ENCODE measurements around the gene CRCP. TPM values are rescaled to one million over a fixed set of nuclear protein-coding genes. Genes with fewer than 3 reads are reported as not detected.

CRCP gene
- total and polyA plus RNA-seq, 10 of the 15 experiments (the other 5 are each of a cell fraction or from before 2014, with no cell fraction given): 12.4 to 33.8 (median 29.1) TPM

DNA sequence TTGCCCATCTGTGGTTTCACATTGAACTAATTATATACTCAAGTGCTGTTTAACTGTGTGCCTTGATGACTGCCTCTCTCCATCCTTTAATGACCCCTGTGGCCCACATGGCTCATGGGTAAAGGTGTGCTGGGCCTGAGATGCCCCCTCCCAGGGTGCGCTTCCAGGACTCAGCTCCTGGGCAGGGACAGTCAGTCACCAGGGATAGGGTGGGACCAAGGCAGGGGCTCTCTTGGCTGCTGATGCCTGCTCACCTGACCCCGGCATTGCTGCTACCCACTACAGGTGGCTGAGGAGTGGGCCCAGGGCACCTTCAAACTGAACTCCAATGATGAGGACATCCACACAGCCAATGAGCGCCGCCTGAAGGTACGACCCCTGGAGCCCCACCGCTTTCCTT is 32.6 kb upstream of the CRCP start (continued):
- no peak for TF ChIP-seq SREBF1 (IDR thresholded peaks at IDR 0.05; ENCODE audit: low read length)

DNA sequence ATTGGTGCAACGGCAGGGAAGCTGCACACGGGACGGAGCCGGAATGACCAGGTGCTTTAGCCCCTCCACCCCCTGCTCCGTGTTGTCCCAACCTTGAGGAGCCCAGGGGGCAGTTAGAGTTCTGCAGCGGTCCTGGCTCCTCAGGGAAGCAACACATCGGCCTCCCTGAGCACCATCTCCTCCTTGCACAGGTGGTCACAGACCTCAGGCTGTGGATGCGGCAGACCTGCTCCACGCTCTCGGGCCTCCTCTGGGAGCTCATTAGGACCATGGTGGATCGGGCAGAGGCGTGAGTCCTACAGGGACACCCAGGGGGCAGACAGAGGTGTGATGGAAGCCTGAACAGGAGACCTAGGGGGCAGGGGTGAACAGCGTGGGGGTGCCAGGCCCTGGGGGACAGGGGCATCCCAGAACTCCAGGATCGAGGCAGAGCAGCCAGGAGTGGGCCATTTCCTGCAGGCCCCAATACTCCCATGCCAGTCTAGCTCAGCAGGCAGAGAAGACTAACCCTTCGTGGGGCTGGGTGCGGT is 31.7 kb upstream of the CRCP start:
- H3K27ac ChIP-seq (ENCODE audit: control insufficient read depth, insufficient read depth): no peak overlapping the region
- CTCF ChIA-PET: no interaction called here
- no TSS peak for BruUV-seq (replicated peaks)
- no peaks in the 10 kb centered on the region for H3K9me3 ChIP-seq (replicated peaks; ENCODE audit: control insufficient read depth, insufficient read depth, low read length)
- H3K27me3 ChIP-seq (replicated peaks in 1 of 2; ENCODE audit: control insufficient read depth in 2 of 2, insufficient read depth in 2 of 2, low read length in 1 of 2): no peaks in the 10 kb centered on the region
- no peak overlapping the region for H3K9ac ChIP-seq (ENCODE audit: control insufficient read depth, insufficient read depth, low read length)
- no peak overlapping the region for H3K4me2 ChIP-seq (ENCODE audit: control insufficient read depth, insufficient read depth)
- WGBS (ENCODE audit: insufficient coverage, insufficient replicate concordance, low lambda C conversion rate, missing lambda C conversion rate): 97% methylated on average over 16 of the region's 16 CpGs
- H2AFZ ChIP-seq (ENCODE audit: control insufficient read depth, low read depth, low read length): no peak overlapping the region
- no peaks in the 10 kb centered on the region for H3K4me1 ChIP-seq (ENCODE audit: control insufficient read depth, insufficient read depth, low read length)
- FAIRE-seq (no peak), ATAC-seq (no peak), DNase-seq (ENCODE audit: low read depth, low spot score) (no peak)
- SMC1A ChIA-PET (ENCODE audit: uncharacterized antibody, unreplicated experiment): no interaction called here
- H3K79me2 ChIP-seq (ENCODE audit: control insufficient read depth, insufficient read depth, low read length): no peaks in the 10 kb centered on the region
- RAD21 ChIA-PET (ENCODE audit: unreplicated experiment): no interaction called here
- TF ChIP-seq BMI1 (IDR thresholded peaks at IDR 0.05; ENCODE audit: borderline replicate concordance) (no peak), YBX1 (IDR thresholded peaks at IDR 0.05) (no peak), NFYA (IDR thresholded peaks at IDR 0.05; ENCODE audit: borderline replicate concordance, low read depth, low read length) (no peak), HDAC2 (IDR thresholded peaks at IDR 0.05) (no peak), SREBF1 (IDR thresholded peaks at IDR 0.05; ENCODE audit: low read length) (no peak), HDGF (IDR thresholded peaks at IDR 0.05) (no peak), CHD2 (IDR thresholded peaks at IDR 0.05; ENCODE audit: borderline replicate concordance, low read depth, low read length) (no peak), MYC (IDR thresholded peaks at IDR 0.05; ENCODE audit: insufficient read depth, insufficient read length, insufficient replicate concordance, low read length, severe bottlenecking) (no peak)
- TF ChIP-seq, protein P1, sequence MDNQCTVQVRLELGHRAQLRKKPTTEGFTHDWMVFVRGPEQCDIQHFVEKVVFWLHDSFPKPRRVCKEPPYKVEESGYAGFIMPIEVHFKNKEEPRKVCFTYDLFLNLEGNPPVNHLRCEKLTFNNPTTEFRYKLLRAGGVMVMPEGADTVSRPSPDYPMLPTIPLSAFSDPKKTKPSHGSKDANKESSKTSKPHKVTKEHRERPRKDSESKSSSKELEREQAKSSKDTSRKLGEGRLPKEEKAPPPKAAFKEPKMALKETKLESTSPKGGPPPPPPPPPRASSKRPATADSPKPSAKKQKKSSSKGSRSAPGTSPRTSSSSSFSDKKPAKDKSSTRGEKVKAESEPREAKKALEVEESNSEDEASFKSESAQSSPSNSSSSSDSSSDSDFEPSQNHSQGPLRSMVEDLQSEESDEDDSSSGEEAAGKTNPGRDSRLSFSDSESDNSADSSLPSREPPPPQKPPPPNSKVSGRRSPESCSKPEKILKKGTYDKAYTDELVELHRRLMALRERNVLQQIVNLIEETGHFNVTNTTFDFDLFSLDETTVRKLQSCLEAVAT (IDR thresholded peaks at IDR 0.05): no peak
- TF ChIP-seq, protein P2, sequence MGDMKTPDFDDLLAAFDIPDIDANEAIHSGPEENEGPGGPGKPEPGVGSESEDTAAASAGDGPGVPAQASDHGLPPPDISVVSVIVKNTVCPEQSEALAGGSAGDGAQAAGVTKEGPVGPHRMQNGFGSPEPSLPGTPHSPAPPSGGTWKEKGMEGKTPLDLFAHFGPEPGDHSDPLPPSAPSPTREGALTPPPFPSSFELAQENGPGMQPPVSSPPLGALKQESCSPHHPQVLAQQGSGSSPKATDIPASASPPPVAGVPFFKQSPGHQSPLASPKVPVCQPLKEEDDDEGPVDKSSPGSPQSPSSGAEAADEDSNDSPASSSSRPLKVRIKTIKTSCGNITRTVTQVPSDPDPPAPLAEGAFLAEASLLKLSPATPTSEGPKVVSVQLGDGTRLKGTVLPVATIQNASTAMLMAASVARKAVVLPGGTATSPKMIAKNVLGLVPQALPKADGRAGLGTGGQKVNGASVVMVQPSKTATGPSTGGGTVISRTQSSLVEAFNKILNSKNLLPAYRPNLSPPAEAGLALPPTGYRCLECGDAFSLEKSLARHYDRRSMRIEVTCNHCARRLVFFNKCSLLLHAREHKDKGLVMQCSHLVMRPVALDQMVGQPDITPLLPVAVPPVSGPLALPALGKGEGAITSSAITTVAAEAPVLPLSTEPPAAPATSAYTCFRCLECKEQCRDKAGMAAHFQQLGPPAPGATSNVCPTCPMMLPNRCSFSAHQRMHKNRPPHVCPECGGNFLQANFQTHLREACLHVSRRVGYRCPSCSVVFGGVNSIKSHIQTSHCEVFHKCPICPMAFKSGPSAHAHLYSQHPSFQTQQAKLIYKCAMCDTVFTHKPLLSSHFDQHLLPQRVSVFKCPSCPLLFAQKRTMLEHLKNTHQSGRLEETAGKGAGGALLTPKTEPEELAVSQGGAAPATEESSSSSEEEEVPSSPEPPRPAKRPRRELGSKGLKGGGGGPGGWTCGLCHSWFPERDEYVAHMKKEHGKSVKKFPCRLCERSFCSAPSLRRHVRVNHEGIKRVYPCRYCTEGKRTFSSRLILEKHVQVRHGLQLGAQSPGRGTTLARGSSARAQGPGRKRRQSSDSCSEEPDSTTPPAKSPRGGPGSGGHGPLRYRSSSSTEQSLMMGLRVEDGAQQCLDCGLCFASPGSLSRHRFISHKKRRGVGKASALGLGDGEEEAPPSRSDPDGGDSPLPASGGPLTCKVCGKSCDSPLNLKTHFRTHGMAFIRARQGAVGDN (IDR thresholded peaks at IDR 0.05): no peak
- TF ChIP-seq, protein P3, sequence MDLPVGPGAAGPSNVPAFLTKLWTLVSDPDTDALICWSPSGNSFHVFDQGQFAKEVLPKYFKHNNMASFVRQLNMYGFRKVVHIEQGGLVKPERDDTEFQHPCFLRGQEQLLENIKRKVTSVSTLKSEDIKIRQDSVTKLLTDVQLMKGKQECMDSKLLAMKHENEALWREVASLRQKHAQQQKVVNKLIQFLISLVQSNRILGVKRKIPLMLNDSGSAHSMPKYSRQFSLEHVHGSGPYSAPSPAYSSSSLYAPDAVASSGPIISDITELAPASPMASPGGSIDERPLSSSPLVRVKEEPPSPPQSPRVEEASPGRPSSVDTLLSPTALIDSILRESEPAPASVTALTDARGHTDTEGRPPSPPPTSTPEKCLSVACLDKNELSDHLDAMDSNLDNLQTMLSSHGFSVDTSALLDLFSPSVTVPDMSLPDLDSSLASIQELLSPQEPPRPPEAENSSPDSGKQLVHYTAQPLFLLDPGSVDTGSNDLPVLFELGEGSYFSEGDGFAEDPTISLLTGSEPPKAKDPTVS (IDR thresholded peaks at IDR 0.05; ENCODE audit: low read depth, low read length): no peak
- in situ Hi-C loops (cut with MboI) (no loop called here), intact Hi-C loops (cut with micrococcal nuclease; ENCODE audit: unreplicated experiment) (no loop called here)
- POLR2A ChIA-PET: no interaction called here
- no peak overlapping the region for H3K4me3 ChIP-seq
- no peaks in the 10 kb centered on the region for H4K20me1 ChIP-seq (ENCODE audit: control insufficient read depth, insufficient read depth)
- H3K36me3 ChIP-seq (ENCODE audit: control insufficient read depth in 2 of 2, insufficient read depth in 2 of 2, low read length in 1 of 2): peaks cover 0 to 4% of the 10 kb centered on the region in 2 experiments; a peak in 3 of 4 replicates
